Heart right ventricle (tissue), 16 donors: ENCODE measurements around the gene ITGAX. TPM values are rescaled to one million over a fixed set of nuclear protein-coding genes. Genes with fewer than 3 reads are reported as not detected.
A peak's percentile ranks its signal among the peaks of the same experiment; 100 is the strongest.

ENCODE experiments used
- ATAC-seq, 8 donors: fragments of 200-7000 bp; cut with Tn5 transposase; one replicate each; pipeline ENCODE4 v1.9.1; 2020; ENCODE audit warnings: mild to moderate bottlenecking in 8 of 8, moderate library complexity in 8 of 8, moderate number of reproducible peaks in 1 of 8
- DNase-seq, 2 donors: peaks; one replicate each; pipeline ENCODE4 v3.0.0-alpha.2; 2020
- H3K27ac ChIP-seq, 10 donors: fragments of 200-600 bp; sonication (generic) in 2 of 10; one replicate each; pipeline versions ENCODE4 v1.5.0 to v1.8.0; 2020 to 2022; ENCODE audit warnings: mild to moderate bottlenecking in 3 of 10
- H3K27me3 ChIP-seq, 7 donors: fragments of 200-600 bp; one replicate each; pipeline ENCODE4 v1.8.0; 2021 to 2022; ENCODE audit warnings: mild to moderate bottlenecking in 2 of 7
- H3K36me3 ChIP-seq, 9 donors: fragments of 200-600 bp; sonication (generic) in 1 of 9; one replicate each; pipeline versions ENCODE4 v1.5.0 to v1.8.0; 2020 to 2022; ENCODE audit warnings: mild to moderate bottlenecking in 2 of 9
- H3K4me1 ChIP-seq, 9 donors: fragments of 200-600 bp; sonication (generic) in 1 of 9; one replicate each; pipeline versions ENCODE4 v1.5.0 to v1.8.0; 2020 to 2022; ENCODE audit warnings: mild to moderate bottlenecking in 4 of 9
- H3K4me3 ChIP-seq, 10 donors: fragments of 200-600 bp; sonication (generic) in 2 of 10; one replicate each; pipeline versions ENCODE4 v1.5.0 to v1.8.0; 2020 to 2022; ENCODE audit warnings: mild to moderate bottlenecking in 7 of 10, moderate library complexity in 2 of 10
- H3K9me3 ChIP-seq, 11 donors: fragments of 200-600 bp in 10 of 11; sonication (generic) in 2 of 11; one replicate each; pipeline versions ENCODE4 v1.5.0 to v1.8.0; 2013 to 2022; ENCODE audit warnings: mild to moderate bottlenecking in 2 of 11, control low read depth in 1 of 11, moderate library complexity in 1 of 11
- CTCF ChIP-seq, 9 donors: fragments of 200-600 bp; sonication (generic) in 2 of 9; IDR thresholded peaks; one replicate each; pipeline versions ENCODE4 v1.5.0 to v1.8.0; 2021 to 2022; ENCODE audit warnings: antibody characterized with exemption in 9 of 9, mild to moderate bottlenecking in 5 of 9, moderate library complexity in 1 of 9
- WGBS, 2 donors: extraction: QIAGEN DNeasy Blood & Tissue Kit; methylation state at CpG; one replicate each; pipeline ENCODE4 v1.1.7; 2013; ENCODE audit warnings: inconsistent platforms in 1 of 2; 5-methylcytosine and 5-hydroxymethylcytosine counted together
- intact Hi-C, 10 donors: fragments of 100-400 bp; cut with DNase I; formaldehyde crosslinking; loops; one replicate each; pipeline versions ENCODE4 v1.11.1 to v1.14.2; 2022
- polyA plus RNA-seq, 2 donors: library from polyadenylated mRNA; stranded (reverse); fragments of 200-250 nt; gene quantifications; one replicate each; pipeline ENCODE4 v1.2.3, GENCODE V29; 2013
- total RNA-seq, 10 donors: library from RNA; stranded (reverse); fragmentation: NEBNext Ultra II Directional in 3 of 10; extraction: Animal tissue kit (Norgen Biotek cat#: 25700) in 3 of 10; gene quantifications; one replicate each; pipeline versions ENCODE4 v1.2.1 to v1.2.4, GENCODE V29; 2021 to 2023
- donor health status: Arrhythmogenic right ventricular cardiomyopathy.
- donor health status: ischemic (EF 13 %, LVEDD 7.1; RV severe dilation, severe dysfunction).
- donor health status: healthy with polysubstance abuse.
- donor health status: DM: no; HTN: yes; CAD: no.
- donor health status: DM: no; HTN: no; CAD: no.
- donor health status: ischemic (EF 25% LVEDD 6.9; RV normal size, moderate dysfunction).
- donor health status: ischemic (EF 25% LVEDD 5.7; RV mildly dilated, moderate dysfunction).
- donor health status: healthy.
- donor health status: DM: yes; HTN: yes; CAD: no.
- donor health status: Ischemic cardiomyopathy.
- donor health status: ischemic (EF 35%, LVEDD 5.7; RV mildly dilated, moderate dysfunction).
- donor health status: nonischemic (EF 11% LVEDD 7.7; RV severe dilation, severe dysfunction).
- donor health status: DM: yes; HTN: yes; CAD: no.
- donor health status: PGD.
- donor health status: ischemic (EF 29% LVEDD 5.4; RV normal size, mild dysfunction).
- donor health status: nonischemic (EF 23%, LVEDD 6.1; RV moderate dilation, normal function).

Gene ITGAX
- total and polyA plus RNA-seq, 12 donors, result 0.79 to 18.5 (median 1.9) TPM

- WGBS, 2 donors, result 79 to 83% methylated on average over 23 of the region's 23 CpGs
- no peak overlapping the region for H3K27ac ChIP-seq
- H3K4me3 ChIP-seq, result no peak overlapping the region
- intact Hi-C loops, result loop anchor here in 1 of 10 donors (10.0 kb wide), 1 partner anchor 347 kb away; the partner anchor contains the start of gene HSD3B7
- peaks cover 0 to 28% (median 0%) of the 10 kb centered on the region in 9 donors for H3K36me3 ChIP-seq
- DNase-seq (no peak), ATAC-seq (no peak)
- no peak for TF ChIP-seq CTCF (IDR thresholded peaks at IDR 0.05)
- H3K4me1 ChIP-seq, result peaks cover 0 to 5% (median 0%) of the 10 kb centered on the region in 9 donors
- no peaks in the 10 kb centered on the region for H3K9me3 ChIP-seq
- H3K27me3 ChIP-seq, result peaks cover 6 to 90% (median 62%) of the 10 kb centered on the region in 7 donors
Measured at GRCh38 chr16:31331807-31332301, 23.1 kb upstream of the ITGAX start.

GRCh38 chr16:31332544-31332943, 22.4 kb upstream of the ITGAX start:
- peaks cover 0 to 26% (median 0%) of the 10 kb centered on the region in 9 donors for H3K36me3 ChIP-seq
- ATAC-seq, result no peak
- no peaks in the 10 kb centered on the region for H3K9me3 ChIP-seq
- no peak overlapping the region for H3K4me3 ChIP-seq
- no peak for DNase-seq
- H3K27ac ChIP-seq, result no peak overlapping the region
- H3K4me1 ChIP-seq, result peaks cover 0 to 5% (median 0%) of the 10 kb centered on the region in 9 donors
- intact Hi-C loops, result loop anchor here in 1 of 10 donors (10.0 kb wide), 1 partner anchor 348 kb away; the partner anchor contains the start of gene HSD3B7
- 94 to 98% methylated on average over 4 of the region's 4 CpGs for WGBS, 2 donors
- peaks cover 6 to 91% (median 69%) of the 10 kb centered on the region in 7 donors for H3K27me3 ChIP-seq
- no peak for TF ChIP-seq CTCF (IDR thresholded peaks at IDR 0.05)

DNA sequence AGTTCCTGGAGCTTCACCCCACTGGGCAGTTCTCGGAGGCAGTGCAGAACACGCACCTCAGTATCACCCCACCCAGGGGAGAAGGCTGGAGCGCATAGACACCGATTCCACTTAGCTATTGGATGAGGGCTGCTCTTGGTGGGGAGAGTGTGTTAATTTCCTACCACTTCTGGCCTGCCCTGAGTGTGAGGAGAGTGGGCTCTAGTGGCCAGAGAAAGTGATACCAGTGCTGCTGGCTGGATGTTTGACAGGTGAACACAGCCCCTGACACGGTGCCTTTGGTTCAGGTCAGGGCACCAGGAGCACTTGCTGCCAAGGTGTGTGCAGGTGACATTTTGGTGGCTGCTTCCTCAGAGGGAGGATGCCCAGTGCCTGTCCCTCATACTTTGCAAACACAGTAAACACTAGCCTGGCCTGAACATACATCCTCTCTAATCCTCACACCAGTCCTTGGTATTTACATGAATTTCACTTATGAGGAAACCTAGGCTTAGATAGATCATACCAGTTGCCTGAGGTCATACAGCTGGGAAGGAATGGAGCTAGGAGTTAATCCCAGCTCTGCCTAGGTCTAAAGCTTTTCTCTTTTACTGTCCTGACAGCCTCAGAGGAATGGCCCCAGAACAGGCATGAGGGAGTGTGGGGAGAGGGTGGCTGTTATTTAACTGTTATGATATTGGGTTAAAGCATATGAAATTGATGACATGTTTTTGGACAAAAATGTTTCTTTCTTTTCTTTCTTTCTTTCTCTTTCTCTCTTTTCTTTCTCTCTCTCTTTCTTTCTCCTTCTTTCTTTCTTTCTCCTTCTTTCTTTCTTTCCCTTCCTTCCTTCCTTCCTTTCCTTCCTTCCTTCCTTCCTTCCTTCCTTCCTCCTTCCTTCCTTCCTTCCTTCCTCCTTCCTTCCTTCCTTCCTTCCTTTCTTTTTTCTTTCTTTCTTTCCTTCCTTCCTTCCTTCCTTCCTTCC, 21.0 kb upstream of the ITGAX start:
- DNase-seq (no peak), ATAC-seq (peak in 5 of 8 donors; percentile 43 to 58 (median 48))
- WGBS, 2 donors, result 7 to 11% methylated on average over 5 of the region's 5 CpGs
- H3K9me3 ChIP-seq, result no peaks in the 10 kb centered on the region
- H3K4me1 ChIP-seq, result peaks cover 0 to 5% (median 0%) of the 10 kb centered on the region in 9 donors
- peaks cover 0 to 18% (median 0%) of the 10 kb centered on the region in 9 donors for H3K36me3 ChIP-seq
- intact Hi-C loops, result loop anchor here in 1 of 10 donors (10.0 kb wide), 1 partner anchor 349 kb away; the partner anchor contains the start of gene HSD3B7
- peaks cover 6 to 81% (median 64%) of the 10 kb centered on the region in 7 donors for H3K27me3 ChIP-seq
- H3K27ac ChIP-seq, result no peak overlapping the region
- no peak overlapping the region for H3K4me3 ChIP-seq
- peak in 7 of 9 donors; percentile 12 to 44 (median 25) for TF ChIP-seq CTCF (IDR thresholded peaks at IDR 0.05)

GRCh38 chr16:31334934-31335333, 20.0 kb upstream of the ITGAX start:
- no peak for TF ChIP-seq CTCF (IDR thresholded peaks at IDR 0.05)
- H3K27ac ChIP-seq, result no peak overlapping the region
- whole genome bisulfite sequencing, 2 donors, result 58 to 68% methylated on average over 1 of the region's 1 CpG
- H3K4me3 ChIP-seq, result no peak overlapping the region
- H3K9me3 ChIP-seq, result no peaks in the 10 kb centered on the region
- no peak for DNase-seq
- peaks cover 6 to 71% (median 55%) of the 10 kb centered on the region in 7 donors for H3K27me3 ChIP-seq
- no peak for ATAC-seq
- H3K36me3 ChIP-seq, result peaks cover 0 to 8% (median 0%) of the 10 kb centered on the region in 9 donors
- peaks cover 0 to 5% (median 0%) of the 10 kb centered on the region in 9 donors for H3K4me1 ChIP-seq
- intact Hi-C loops, result loop anchor here in 1 of 10 donors (10.0 kb wide), 1 partner anchor 350 kb away; the partner anchor contains the start of gene HSD3B7
